Rectal smooth muscle tissue (tissue), 1 donor: ENCODE results near the gene SPON1.

ENCODE experiments used
- H3K27ac ChIP-seq: one replicate; pipeline ENCODE4 v1.7.0; 2013; ENCODE audit warnings: low read depth, low read length, inconsistent platforms
- H3K27me3 ChIP-seq: one replicate; pipeline ENCODE4 v1.7.0; 2013; ENCODE audit warnings: low read length; ENCODE audit not compliant: control insufficient read depth, insufficient read depth
- H3K36me3 ChIP-seq: one replicate; pipeline ENCODE4 v1.7.0; 2013; ENCODE audit warnings: low read length; ENCODE audit not compliant: control insufficient read depth, insufficient read depth
- H3K4me1 ChIP-seq: one replicate; pipeline ENCODE4 v1.7.0; 2013; ENCODE audit warnings: low read length; ENCODE audit not compliant: control insufficient read depth, insufficient read depth
- H3K4me3 ChIP-seq: one replicate; pipeline ENCODE4 v1.7.0; 2013; ENCODE audit warnings: low read length
- H3K9ac ChIP-seq: one replicate; pipeline ENCODE4 v1.7.0; 2013; ENCODE audit warnings: low read length

Gene SPON1

GRCh38 chr11:14179116-14179820, 216.7 kb downstream of the SPON1 start:
- Histone ChIP-seq H3K4me1 (no peaks in the 10 kb centered on the region), H3K9ac (no peak overlapping the region), H3K27ac (no peak overlapping the region), H3K36me3 (no peaks in the 10 kb centered on the region), H3K4me3 (no peak overlapping the region), H3K27me3 (no peaks in the 10 kb centered on the region)

- H3K4me3 ChIP-seq: no peak overlapping the region
- no peaks in the 10 kb centered on the region for H3K36me3 ChIP-seq
- H3K27ac ChIP-seq: no peak overlapping the region
- no peaks in the 10 kb centered on the region for H3K27me3 ChIP-seq
- no peaks in the 10 kb centered on the region for H3K4me1 ChIP-seq
- no peak overlapping the region for H3K9ac ChIP-seq
Measured at GRCh38 chr11:14181121-14181520, 218.6 kb downstream of the SPON1 start.

GRCh38 chr11:14182833-14183364, 220.4 kb downstream of the SPON1 start:
- no peak overlapping the region for H3K4me3 ChIP-seq
- no peak overlapping the region for H3K9ac ChIP-seq
- H3K4me1 ChIP-seq: no peaks in the 10 kb centered on the region
- no peak overlapping the region for H3K27ac ChIP-seq
- no peaks in the 10 kb centered on the region for H3K27me3 ChIP-seq
- H3K36me3 ChIP-seq: no peaks in the 10 kb centered on the region

- no peaks in the 10 kb centered on the region for H3K4me1 ChIP-seq
- no peak overlapping the region for H3K27ac ChIP-seq
- no peaks in the 10 kb centered on the region for H3K36me3 ChIP-seq
- H3K4me3 ChIP-seq: no peak overlapping the region
- no peak overlapping the region for H3K9ac ChIP-seq
- no peaks in the 10 kb centered on the region for H3K27me3 ChIP-seq
Measured at GRCh38 chr11:14184028-14184940, 221.8 kb downstream of the SPON1 start.

- no peak overlapping the region for H3K4me3 ChIP-seq
- H3K27me3 ChIP-seq: no peaks in the 10 kb centered on the region
- no peaks in the 10 kb centered on the region for H3K36me3 ChIP-seq
- no peaks in the 10 kb centered on the region for H3K4me1 ChIP-seq
- no peak overlapping the region for H3K9ac ChIP-seq
- no peak overlapping the region for H3K27ac ChIP-seq
Measured at GRCh38 chr11:14185461-14185860, 222.9 kb downstream of the SPON1 start.

GRCh38 chr11:14186046-14186775, 223.7 kb downstream of the SPON1 start:
- no peaks in the 10 kb centered on the region for H3K36me3 ChIP-seq
- H3K4me3 ChIP-seq: no peak overlapping the region
- no peak overlapping the region for H3K9ac ChIP-seq
- H3K27me3 ChIP-seq: no peaks in the 10 kb centered on the region
- H3K27ac ChIP-seq: no peak overlapping the region
- no peaks in the 10 kb centered on the region for H3K4me1 ChIP-seq

GRCh38 chr11:14189874-14190273, 227.4 kb downstream of the SPON1 start:
- no peak overlapping the region for H3K4me3 ChIP-seq
- no peaks in the 10 kb centered on the region for H3K27me3 ChIP-seq
- H3K9ac ChIP-seq: no peak overlapping the region
- H3K4me1 ChIP-seq: no peaks in the 10 kb centered on the region
- H3K36me3 ChIP-seq: no peaks in the 10 kb centered on the region
- no peak overlapping the region for H3K27ac ChIP-seq

GRCh38 chr11:14190992-14191778, 228.7 kb downstream of the SPON1 start:
- no peak overlapping the region for H3K9ac ChIP-seq
- no peaks in the 10 kb centered on the region for H3K27me3 ChIP-seq
- no peaks in the 10 kb centered on the region for H3K4me1 ChIP-seq
- H3K27ac ChIP-seq: peak overlapping the region; percentile 6
- H3K36me3 ChIP-seq: no peaks in the 10 kb centered on the region
- H3K4me3 ChIP-seq: no peak overlapping the region

- Histone ChIP-seq H3K27me3 (no peaks in the 10 kb centered on the region), H3K27ac (no peak overlapping the region), H3K4me1 (no peaks in the 10 kb centered on the region), H3K9ac (no peak overlapping the region), H3K4me3 (no peak overlapping the region), H3K36me3 (no peaks in the 10 kb centered on the region)
Measured at GRCh38 chr11:14193644-14194043, 231.1 kb downstream of the SPON1 start.

GRCh38 chr11:14202251-14203196, 240.0 kb downstream of the SPON1 start:
- Histone ChIP-seq H3K27ac (no peak overlapping the region), H3K9ac (no peak overlapping the region), H3K27me3 (no peaks in the 10 kb centered on the region), H3K4me1 (no peaks in the 10 kb centered on the region), H3K4me3 (no peak overlapping the region), H3K36me3 (no peaks in the 10 kb centered on the region)

- no peak overlapping the region for H3K4me3 ChIP-seq
- no peaks in the 10 kb centered on the region for H3K4me1 ChIP-seq
- no peaks in the 10 kb centered on the region for H3K36me3 ChIP-seq
- no peaks in the 10 kb centered on the region for H3K27me3 ChIP-seq
- H3K9ac ChIP-seq: no peak overlapping the region
- no peak overlapping the region for H3K27ac ChIP-seq
Measured at GRCh38 chr11:14203321-14203720, 240.8 kb downstream of the SPON1 start.
